T-helper 17 cell (primary cell): ENCODE results near the gene RGR. TPM values are rescaled to one million over a fixed set of nuclear protein-coding genes. Genes with fewer than 3 reads are reported as not detected.
"Not testable (repeated sequence)": the region's sequence is repeated elsewhere in the genome, so short reads cannot be mapped to it uniquely, and the experiment has no call there.

ENCODE experiments used
- ATAC-seq: fragments of 150-1000 bp; cut with Tn5 transposase; 2 replicates; pipeline ENCODE4 v1.10.0; 2021; ENCODE audit warnings: mild to moderate bottlenecking, moderate library complexity
- DNase-seq, 3 donors: peaks; one replicate each; pipeline versions ENCODE4 v3.0.0 to v3.0.0-alpha.2; 2020 to 2021
- H3K9me3 ChIP-seq: one replicate; pipeline ENCODE4 v1.7.0; 2013; ENCODE audit warnings: low read length, mild to moderate bottlenecking; ENCODE audit not compliant: control insufficient read depth, poor library complexity, severe bottlenecking
- H3K27ac Mint-ChIP-seq: one replicate; pipeline ENCODE4 v1.8.0; 2022; ENCODE audit warnings: mild to moderate bottlenecking, moderate library complexity, mixed read lengths
- H3K27me3 Mint-ChIP-seq: one replicate; pipeline ENCODE4 v1.8.0; 2022; ENCODE audit warnings: mixed read lengths
- H3K36me3 Mint-ChIP-seq: one replicate; pipeline ENCODE4 v1.8.0; 2022; ENCODE audit warnings: low read depth, mixed read lengths
- H3K4me1 Mint-ChIP-seq: one replicate; pipeline ENCODE4 v1.8.0; 2022; ENCODE audit warnings: mild to moderate bottlenecking, mixed read lengths
- H3K4me3 Mint-ChIP-seq: one replicate; pipeline ENCODE4 v1.8.0; 2022; ENCODE audit warnings: mild to moderate bottlenecking, moderate library complexity, mixed read lengths
- total RNA-seq, 4 donors: library from RNA in 2 of 4; stranded (reverse) in 2 of 4; gene quantifications; one replicate each; pipeline ENCODE4 v1.2.3 and lab custom pipeline; 2022 to 2026

RGR gene
- total RNA-seq, 2 donors from 2014 or later: not detected

DNA sequence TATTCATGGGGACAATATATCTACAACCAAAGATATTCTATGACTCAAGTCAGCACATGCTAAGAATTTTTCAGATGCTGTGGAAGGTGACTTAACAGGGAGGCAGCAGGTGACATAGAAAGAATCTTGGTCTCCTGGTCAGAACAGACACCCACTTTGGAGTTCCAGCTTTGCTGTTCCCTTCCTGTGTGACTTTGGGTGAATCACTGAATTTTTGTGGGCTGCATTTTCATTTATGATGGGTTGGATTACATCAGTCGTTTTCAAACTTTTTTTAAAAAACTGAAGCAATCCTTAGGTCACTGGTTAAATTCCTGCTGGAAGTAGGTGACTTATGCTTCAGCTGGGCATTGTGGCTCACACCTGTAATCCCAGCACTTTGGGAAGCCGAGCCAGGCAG lies 24.9 kb downstream of the RGR start:
- Mint-ChIP-seq H3K4me3 (no peak overlapping the region), H3K27ac (no peak overlapping the region), H3K4me1 (peaks cover 15% of the 10 kb centered on the region), H3K27me3 (peaks cover 23% of the 10 kb centered on the region), H3K36me3 (no peaks in the 10 kb centered on the region)
- DNase-seq: no peak
- H3K9me3 ChIP-seq: no peaks in the 10 kb centered on the region
- ATAC-seq: no peak

DNA sequence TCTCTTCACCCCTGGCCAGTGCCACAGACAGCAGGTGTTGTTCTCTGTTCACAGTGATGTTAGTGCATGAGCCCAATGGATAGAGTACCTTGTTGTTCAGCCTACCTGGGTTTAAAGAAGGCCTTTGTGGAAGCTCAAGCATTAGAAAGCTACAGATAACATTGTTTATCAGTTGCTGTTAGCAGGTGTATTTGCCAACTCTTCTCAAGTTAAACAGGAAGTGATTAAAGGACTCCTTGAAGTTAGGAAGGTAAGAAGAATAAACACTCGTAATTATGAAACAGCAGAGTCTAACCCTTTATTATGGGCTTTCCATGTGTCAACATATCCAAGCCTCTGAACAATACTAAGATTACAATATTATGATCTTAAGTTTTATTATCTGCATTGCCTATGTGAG lies 25.9 kb downstream of the RGR start:
- H3K9me3 ChIP-seq: no peaks in the 10 kb centered on the region
- Mint-ChIP-seq H3K36me3 (no peaks in the 10 kb centered on the region), H3K4me1 (peaks cover 15% of the 10 kb centered on the region), H3K4me3 (no peak overlapping the region), H3K27me3 (peaks cover 17% of the 10 kb centered on the region), H3K27ac (no peak overlapping the region)
- ATAC-seq (no peak), DNase-seq (no peak)

- not testable (repeated sequence) for H3K27ac Mint-ChIP-seq, ATAC-seq, H3K4me1 Mint-ChIP-seq, DNase-seq, H3K4me3 Mint-ChIP-seq, H3K9me3 ChIP-seq, H3K36me3 Mint-ChIP-seq
- H3K27me3 Mint-ChIP-seq: peaks cover 42% of the 10 kb centered on the region
Observed at GRCh38 chr10:84279876-84280475, 35.1 kb downstream of the RGR start.

- Mint-ChIP-seq H3K27ac (no peak overlapping the region), H3K36me3 (no peaks in the 10 kb centered on the region), H3K4me3 (no peak overlapping the region), H3K27me3 (peaks cover 17% of the 10 kb centered on the region), H3K4me1 (no peaks in the 10 kb centered on the region)
- DNase-seq (no peak), ATAC-seq (no peak)
- H3K9me3 ChIP-seq: no peaks in the 10 kb centered on the region
Observed at GRCh38 chr10:84286695-84287094, 41.8 kb downstream of the RGR start.

DNA sequence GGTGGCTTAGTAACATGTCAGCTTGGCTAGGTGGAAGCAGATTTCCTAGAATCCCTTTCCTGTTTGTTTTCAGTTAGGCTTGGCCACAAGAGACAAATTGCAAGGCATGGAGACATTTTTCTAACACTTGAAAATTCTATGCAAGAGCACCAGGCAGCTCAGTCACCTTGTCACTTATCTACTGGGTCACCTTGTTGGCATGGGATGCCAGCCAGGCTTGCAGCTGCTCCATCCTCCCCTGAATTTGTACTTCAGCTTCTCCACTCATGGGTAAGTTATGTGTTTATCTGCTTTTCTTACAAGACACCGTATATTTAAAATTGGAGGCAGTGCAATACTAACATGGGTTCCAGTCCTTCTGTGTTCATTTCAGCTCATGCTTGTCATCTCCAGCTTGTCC lies 43.3 kb downstream of the RGR start:
- no peaks in the 10 kb centered on the region for H3K36me3 Mint-ChIP-seq
- H3K4me1 Mint-ChIP-seq: no peaks in the 10 kb centered on the region
- ATAC-seq (no peak), DNase-seq (no peak)
- peaks cover 17% of the 10 kb centered on the region for H3K27me3 Mint-ChIP-seq
- H3K27ac Mint-ChIP-seq: no peak overlapping the region
- no peak overlapping the region for H3K4me3 Mint-ChIP-seq
- H3K9me3 ChIP-seq: no peaks in the 10 kb centered on the region

DNA sequence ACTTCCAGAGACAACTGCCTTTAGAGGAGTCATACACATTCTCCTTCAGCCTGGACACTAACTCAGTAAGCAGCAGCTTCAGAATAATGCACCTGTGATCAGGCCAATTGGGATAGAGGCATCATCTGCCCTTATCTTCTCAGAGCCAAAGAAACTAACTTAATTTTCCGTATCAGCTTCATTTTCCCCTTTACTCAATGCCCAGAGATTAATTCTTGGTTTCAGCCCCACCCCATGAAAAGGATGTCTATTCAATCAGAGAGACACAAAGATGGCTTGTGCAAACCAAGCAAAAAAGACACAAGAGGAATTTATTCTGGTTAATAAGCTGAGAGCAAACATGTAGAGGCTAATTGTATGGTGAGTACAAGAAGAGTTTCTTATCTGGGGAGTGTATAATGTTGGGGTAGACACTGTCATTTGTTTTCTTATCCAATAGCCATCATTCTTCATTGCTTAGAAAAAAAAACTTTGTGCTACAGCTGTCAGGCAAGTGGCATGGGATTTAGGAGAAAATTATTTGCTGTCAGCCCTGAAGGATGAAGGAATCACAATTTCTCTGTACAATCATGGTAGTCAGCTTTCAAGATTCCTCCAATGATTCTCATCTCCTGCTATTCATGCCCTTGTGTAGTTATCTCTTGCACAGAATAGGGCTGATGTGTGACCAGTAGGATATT lies 44.8 kb downstream of the RGR start:
- H3K9me3 ChIP-seq: no peaks in the 10 kb centered on the region
- peaks cover 17% of the 10 kb centered on the region for H3K27me3 Mint-ChIP-seq
- ATAC-seq: no peak
- no peaks in the 10 kb centered on the region for H3K4me1 Mint-ChIP-seq
- no peak overlapping the region for H3K4me3 Mint-ChIP-seq
- no peak for DNase-seq
- H3K27ac Mint-ChIP-seq: no peak overlapping the region
- H3K36me3 Mint-ChIP-seq: no peaks in the 10 kb centered on the region

GRCh38 chr10:84290235-84290634 lies 45.4 kb downstream of the RGR start:
- H3K36me3 Mint-ChIP-seq: no peaks in the 10 kb centered on the region
- no peaks in the 10 kb centered on the region for H3K4me1 Mint-ChIP-seq
- no peaks in the 10 kb centered on the region for H3K9me3 ChIP-seq
- DNase-seq (no peak), ATAC-seq (no peak)
- H3K27me3 Mint-ChIP-seq: peaks cover 17% of the 10 kb centered on the region
- no peak overlapping the region for H3K27ac Mint-ChIP-seq
- H3K4me3 Mint-ChIP-seq: no peak overlapping the region

- H3K4me1 Mint-ChIP-seq: no peaks in the 10 kb centered on the region
- H3K27me3 Mint-ChIP-seq: peaks cover 17% of the 10 kb centered on the region
- no peak for ATAC-seq
- no peak overlapping the region for H3K4me3 Mint-ChIP-seq
- no peaks in the 10 kb centered on the region for H3K9me3 ChIP-seq
- no peak overlapping the region for H3K27ac Mint-ChIP-seq
- H3K36me3 Mint-ChIP-seq: no peaks in the 10 kb centered on the region
- no peak for DNase-seq
Observed at GRCh38 chr10:84291384-84291783, 46.5 kb downstream of the RGR start.

- DNase-seq: no peak
- H3K9me3 ChIP-seq: no peaks in the 10 kb centered on the region
- H3K4me3 Mint-ChIP-seq: no peak overlapping the region
- H3K36me3 Mint-ChIP-seq: no peaks in the 10 kb centered on the region
- H3K4me1 Mint-ChIP-seq: no peaks in the 10 kb centered on the region
- peaks cover 17% of the 10 kb centered on the region for H3K27me3 Mint-ChIP-seq
- ATAC-seq: no peak
- H3K27ac Mint-ChIP-seq: no peak overlapping the region
Observed at GRCh38 chr10:84292502-84292901, 47.6 kb downstream of the RGR start.

DNA sequence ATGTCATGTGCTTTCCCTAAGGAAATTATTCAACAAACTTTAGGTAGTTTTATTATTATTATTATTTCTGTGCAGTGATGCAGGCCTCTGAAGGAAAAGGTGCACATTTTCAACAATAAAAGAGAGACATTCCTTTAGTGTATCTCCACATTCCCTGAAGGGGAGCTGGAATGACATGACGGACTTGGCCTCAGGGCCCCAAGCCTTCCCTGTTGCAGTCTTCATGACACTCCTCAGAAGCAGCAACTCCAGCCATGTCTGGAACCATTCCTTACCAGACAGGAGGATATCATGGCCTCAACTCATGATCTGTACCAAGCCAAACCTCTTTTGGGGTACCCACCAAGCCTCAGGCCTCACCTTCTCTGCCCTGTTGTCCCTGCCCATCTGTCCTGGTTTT lies 48.3 kb downstream of the RGR start:
- H3K36me3 Mint-ChIP-seq: peaks cover under 1% of the 10 kb centered on the region
- peaks cover 12% of the 10 kb centered on the region for H3K27me3 Mint-ChIP-seq
- H3K9me3 ChIP-seq: no peaks in the 10 kb centered on the region
- H3K4me3 Mint-ChIP-seq: no peak overlapping the region
- H3K4me1 Mint-ChIP-seq: no peaks in the 10 kb centered on the region
- ATAC-seq (no peak), DNase-seq (no peak)
- H3K27ac Mint-ChIP-seq: no peak overlapping the region

DNA sequence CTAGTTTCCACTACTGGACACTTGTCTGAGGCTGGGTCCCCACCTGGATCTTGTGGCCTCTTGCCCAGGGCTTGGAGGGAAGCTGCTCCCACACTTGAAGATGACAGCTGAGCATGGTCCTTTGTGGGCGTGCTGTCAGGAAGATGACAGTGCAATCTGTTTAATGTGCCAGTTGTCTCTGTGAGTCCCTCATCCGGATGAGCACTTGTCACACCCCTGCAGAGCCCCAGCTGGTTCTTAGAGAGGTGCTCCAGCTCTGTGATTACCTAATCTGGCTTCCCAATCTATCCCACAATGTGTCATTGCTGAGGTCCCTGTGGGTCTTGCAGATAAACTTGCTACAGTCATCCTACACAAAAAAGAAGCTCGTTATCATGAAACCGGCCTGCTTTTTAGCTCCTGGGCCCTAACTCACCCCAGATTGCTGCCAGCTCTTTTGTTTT lies 48.7 kb downstream of the RGR start:
- H3K27me3 Mint-ChIP-seq: peaks cover 8% of the 10 kb centered on the region
- H3K4me1 Mint-ChIP-seq: no peaks in the 10 kb centered on the region
- no peak overlapping the region for H3K27ac Mint-ChIP-seq
- DNase-seq (no peak), ATAC-seq (peak; percentile 28)
- peaks cover 2% of the 10 kb centered on the region for H3K36me3 Mint-ChIP-seq
- no peak overlapping the region for H3K4me3 Mint-ChIP-seq
- no peaks in the 10 kb centered on the region for H3K9me3 ChIP-seq

DNA sequence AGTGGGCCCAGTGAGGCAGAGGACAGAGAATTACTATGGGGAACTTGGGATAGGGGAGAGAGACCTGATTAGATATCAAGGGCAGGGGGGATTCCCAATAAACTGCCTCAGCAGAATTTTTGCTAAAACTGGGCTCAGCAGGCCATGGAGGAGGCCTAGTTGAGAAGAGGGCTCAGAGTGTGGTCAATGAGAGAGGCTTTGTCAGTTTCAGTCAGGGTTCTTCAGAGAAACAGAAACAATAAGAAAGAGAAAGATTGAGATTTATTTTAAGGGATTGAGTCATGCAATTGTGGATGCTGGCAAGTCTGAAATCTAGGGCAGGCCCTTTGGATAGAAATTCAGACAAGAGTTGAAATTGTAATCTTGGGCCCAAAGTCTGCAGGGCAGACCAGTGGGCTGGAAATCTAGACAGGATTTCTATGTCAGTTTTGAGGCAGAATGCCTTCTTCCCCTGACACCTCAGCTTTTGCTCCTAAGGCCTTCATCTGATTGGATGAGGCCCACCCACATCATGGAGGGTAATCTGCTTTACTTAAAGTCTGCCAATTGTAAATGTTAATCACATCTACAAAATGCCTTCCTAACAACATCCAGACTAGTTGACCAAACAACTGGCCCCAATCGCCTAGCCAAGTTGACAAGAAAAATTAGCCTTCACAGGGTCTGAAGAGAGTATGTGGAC lies 50.1 kb downstream of the RGR start:
- Mint-ChIP-seq H3K27me3 (peaks cover 7% of the 10 kb centered on the region), H3K27ac (peak overlapping the region; percentile 37), H3K4me1 (no peaks in the 10 kb centered on the region), H3K4me3 (no peak overlapping the region), H3K36me3 (peaks cover 2% of the 10 kb centered on the region)
- DNase-seq: no peak
- no peak for ATAC-seq
- no peaks in the 10 kb centered on the region for H3K9me3 ChIP-seq

DNA sequence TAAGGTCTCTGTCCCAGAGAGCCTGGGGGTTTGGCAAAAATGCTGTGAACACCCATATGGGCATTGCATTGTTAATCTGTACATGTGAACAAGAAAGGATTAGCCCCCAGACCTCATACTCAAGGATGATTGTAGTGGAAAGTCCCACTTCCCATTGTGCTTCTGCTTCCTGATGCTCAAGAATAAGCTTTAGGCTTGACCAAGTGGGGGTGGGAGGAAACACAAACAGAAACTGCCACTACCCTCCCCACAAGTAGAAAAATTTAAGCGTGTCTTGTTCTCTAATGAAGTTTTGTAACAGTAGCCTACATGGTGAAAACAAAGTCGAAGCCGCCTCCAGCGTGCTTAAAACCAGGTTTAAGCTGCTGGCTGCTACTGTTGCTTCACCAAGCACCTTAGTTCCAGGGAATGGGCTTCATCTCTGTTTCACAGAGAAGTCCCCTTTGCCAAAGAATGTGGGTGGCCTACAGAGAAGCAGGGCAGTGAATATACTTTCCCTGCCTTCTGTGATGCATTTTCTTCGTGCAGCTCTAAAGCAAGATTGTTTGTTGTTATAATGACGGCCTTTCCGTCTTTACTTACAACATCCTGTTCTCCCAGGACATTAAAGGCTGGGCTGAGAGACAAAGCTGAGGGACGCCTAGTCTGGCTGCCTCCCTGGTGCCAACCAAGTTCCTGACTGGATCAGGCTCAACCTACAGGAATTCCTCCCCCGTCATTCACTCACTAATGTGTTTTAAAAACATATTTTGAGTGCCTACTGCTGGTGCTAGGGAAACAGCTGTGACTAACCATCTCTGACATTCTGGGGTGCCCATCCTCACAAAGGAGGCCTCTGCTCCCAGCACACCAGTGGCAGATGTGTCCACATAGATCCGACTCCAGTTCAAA lies 51.5 kb downstream of the RGR start:
- DNase-seq: no peak
- no peak overlapping the region for H3K4me3 Mint-ChIP-seq
- no peaks in the 10 kb centered on the region for H3K4me1 Mint-ChIP-seq
- H3K27me3 Mint-ChIP-seq: peaks cover 7% of the 10 kb centered on the region
- ATAC-seq: no peak
- peaks cover 2% of the 10 kb centered on the region for H3K36me3 Mint-ChIP-seq
- no peak overlapping the region for H3K27ac Mint-ChIP-seq
- H3K9me3 ChIP-seq: no peaks in the 10 kb centered on the region
